AG09319 (cell line): ENCODE results near the gene TMEM179.

Experiments
- DNase-seq: peaks from one replicate; pipeline ENCODE4 v3.0.0-alpha.2; 2010; ENCODE audit warnings: low read depth; ENCODE audit errors: extremely low read depth
- CTCF ChIP-seq: IDR thresholded peaks from 2 replicates; pipeline ENCODE4 v1.5.1; 2011; ENCODE audit warnings: low read depth, mild to moderate bottlenecking, inconsistent platforms, low read length, moderate library complexity

TMEM179 gene

GRCh38 chr14:104551851-104552737 is 52.5 kb downstream of the TMEM179 start:
- no peak for DNase-seq
- TF ChIP-seq CTCF, result no peak

GRCh38 chr14:104550861-104551728 is 53.5 kb downstream of the TMEM179 start:
- DNase-seq, result no peak
- TF ChIP-seq CTCF, result no peak

GRCh38 chr14:104550340-104550860 is 54.2 kb downstream of the TMEM179 start:
- no peak for TF ChIP-seq CTCF
- no peak for DNase-seq

GRCh38 chr14:104549536-104550339 is 54.8 kb downstream of the TMEM179 start:
- no peak for DNase-seq
- no peak for TF ChIP-seq CTCF

- TF ChIP-seq CTCF, result no peak
- DNase-seq, result no peak
Observed at GRCh38 chr14:104548802-104549535, 55.6 kb downstream of the TMEM179 start.

GRCh38 chr14:104547998-104548700 is 56.4 kb downstream of the TMEM179 start:
- TF ChIP-seq CTCF, result no peak
- no peak for DNase-seq
